Upper lobe of left lung (tissue), 6 donors: Measurements from ENCODE around the gene CNIH2. TPM values are rescaled to one million over a fixed set of nuclear protein-coding genes. Genes with fewer than 3 reads are reported as not detected.
A peak's percentile ranks its signal among the peaks of the same experiment; 100 is the strongest.
"Not testable (repeated sequence)": the region's sequence is repeated elsewhere in the genome, so short reads cannot be mapped to it uniquely, and the experiment has no call there.

ENCODE experiments used
- ATAC-seq, 2 donors: fragments of 200-7000 bp; cut with Tn5 transposase; one replicate each; pipeline ENCODE4 v1.9.1; 2022; ENCODE audit warnings: mild to moderate bottlenecking in 2 of 2, moderate library complexity in 2 of 2; ENCODE audit not compliant: low FRiP score in 2 of 2
- DNase-seq, 2 donors: peaks; one replicate each; pipeline ENCODE4 v3.0.0-alpha.2; 2019 to 2020
- H3K27ac ChIP-seq, 4 donors: fragments of 200-600 bp; sonication (generic); one replicate each; pipeline ENCODE4 v1.5.1; 2016 to 2019
- H3K27me3 ChIP-seq, 4 donors: fragments of 200-600 bp; sonication (generic); one replicate each; pipeline ENCODE4 v1.5.1; 2017 to 2019
- H3K36me3 ChIP-seq, 4 donors: fragments of 200-600 bp; sonication (generic); one replicate each; pipeline ENCODE4 v1.5.1; 2016 to 2019
- H3K4me1 ChIP-seq, 4 donors: fragments of 200-600 bp; sonication (generic); one replicate each; pipeline ENCODE4 v1.5.1; 2018 to 2019
- H3K4me3 ChIP-seq, 4 donors: fragments of 200-600 bp; sonication (generic); one replicate each; pipeline ENCODE4 v1.5.1; 2017 to 2019; ENCODE audit warnings: mild to moderate bottlenecking in 2 of 4, moderate library complexity in 1 of 4
- H3K9me3 ChIP-seq, 4 donors: fragments of 200-600 bp; sonication (generic); one replicate each; pipeline ENCODE4 v1.5.1; 2018 to 2019
- EP300 ChIP-seq, 4 donors: sonication (generic); formaldehyde crosslinking; IDR thresholded peaks; one replicate each; pipeline ENCODE4 v1.5.1; 2017; ENCODE audit warnings: antibody characterized with exemption in 4 of 4, control low read depth in 2 of 4
- POLR2A ChIP-seq, 4 donors: fragments of 450-650 bp; IDR thresholded peaks; one replicate each; pipeline ENCODE4 v1.5.1; 2016 to 2017; ENCODE audit warnings: antibody characterized with exemption in 4 of 4, mild to moderate bottlenecking in 2 of 4
- POLR2AphosphoS5 ChIP-seq, 2 donors: sonication (generic); formaldehyde crosslinking; IDR thresholded peaks; one replicate each; pipeline ENCODE4 v1.5.1; 2017; ENCODE audit warnings: antibody characterized with exemption in 2 of 2
- WGBS, 2 donors: methylation state at CpG; one replicate each; pipeline ENCODE4 v1.1.5; 2017 to 2018; 5-methylcytosine and 5-hydroxymethylcytosine counted together
- total RNA-seq, 6 donors: library from RNA; depleted of rRNA in 4 of 6; stranded (reverse); fragments of >200 nt in 4 of 6; gene quantifications; one replicate each; pipeline versions ENCODE4 v1.1.0 to v1.2.1, GENCODE V29; 2016 to 2021
- TF ChIP-seq, protein P1 (sequence below), 6 experiments: fragments of 450-650 bp in 4 of 6; fragments of 200-600 bp in 2 of 6; sonication (generic) in 2 of 6; IDR thresholded peaks; one replicate each; pipeline ENCODE4 v1.5.1; 2016 to 2019; ENCODE audit warnings: antibody characterized with exemption in 6 of 6
- donor health status: DM: no; HTN: no; CAD: no; lungs with moderate emphysema.
- donor health status: DM: no; HTN: yes; CAD: no; lungs with severe emphysema.

CNIH2 gene
- total RNA-seq, 6 donors from 2014 or later, result 1.4 to 2.0 (median 1.6) TPM; not detected in 2

DNA sequence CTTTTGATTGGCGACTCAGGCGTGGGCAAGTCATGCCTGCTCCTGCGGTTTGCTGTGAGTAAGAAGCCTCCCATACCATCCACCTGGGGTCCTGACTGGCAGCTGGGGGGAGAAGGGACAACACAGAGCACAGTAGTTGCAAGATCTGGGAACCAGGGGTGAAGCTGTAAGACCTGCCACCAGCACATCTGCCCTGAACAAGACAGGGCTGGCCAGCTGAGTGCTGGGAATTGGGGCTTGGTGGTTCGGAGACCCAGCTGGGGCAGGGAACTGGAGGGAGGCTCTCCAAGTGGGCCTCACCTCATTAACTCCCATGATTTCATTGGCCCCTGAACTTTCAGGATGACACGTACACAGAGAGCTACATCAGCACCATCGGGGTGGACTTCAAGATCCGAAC is 6.2 kb upstream of the CNIH2 start:
- Histone ChIP-seq H3K9me3 (no peaks in the 10 kb centered on the region), H3K4me3 (no peak overlapping the region), H3K4me1 (peaks cover 22 to 33% (median 24%) of the 10 kb centered on the region in 4 donors), H3K36me3 (peaks cover 23 to 56% (median 52%) of the 10 kb centered on the region in 4 donors), H3K27ac (no peak overlapping the region), H3K27me3 (no peaks in the 10 kb centered on the region)
- TF ChIP-seq, protein P1, sequence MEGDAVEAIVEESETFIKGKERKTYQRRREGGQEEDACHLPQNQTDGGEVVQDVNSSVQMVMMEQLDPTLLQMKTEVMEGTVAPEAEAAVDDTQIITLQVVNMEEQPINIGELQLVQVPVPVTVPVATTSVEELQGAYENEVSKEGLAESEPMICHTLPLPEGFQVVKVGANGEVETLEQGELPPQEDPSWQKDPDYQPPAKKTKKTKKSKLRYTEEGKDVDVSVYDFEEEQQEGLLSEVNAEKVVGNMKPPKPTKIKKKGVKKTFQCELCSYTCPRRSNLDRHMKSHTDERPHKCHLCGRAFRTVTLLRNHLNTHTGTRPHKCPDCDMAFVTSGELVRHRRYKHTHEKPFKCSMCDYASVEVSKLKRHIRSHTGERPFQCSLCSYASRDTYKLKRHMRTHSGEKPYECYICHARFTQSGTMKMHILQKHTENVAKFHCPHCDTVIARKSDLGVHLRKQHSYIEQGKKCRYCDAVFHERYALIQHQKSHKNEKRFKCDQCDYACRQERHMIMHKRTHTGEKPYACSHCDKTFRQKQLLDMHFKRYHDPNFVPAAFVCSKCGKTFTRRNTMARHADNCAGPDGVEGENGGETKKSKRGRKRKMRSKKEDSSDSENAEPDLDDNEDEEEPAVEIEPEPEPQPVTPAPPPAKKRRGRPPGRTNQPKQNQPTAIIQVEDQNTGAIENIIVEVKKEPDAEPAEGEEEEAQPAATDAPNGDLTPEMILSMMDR (IDR thresholded peaks at IDR 0.05), result no peak
- TF ChIP-seq EP300 (IDR thresholded peaks at IDR 0.05) (no peak), POLR2AphosphoS5 (IDR thresholded peaks at IDR 0.05) (no peak), POLR2A (IDR thresholded peaks at IDR 0.05) (no peak)
- ATAC-seq (no peak), DNase-seq (no peak)
- WGBS, 2 donors, result 93 to 94% methylated on average over 3 to 7 of the region's 7 CpGs

DNA sequence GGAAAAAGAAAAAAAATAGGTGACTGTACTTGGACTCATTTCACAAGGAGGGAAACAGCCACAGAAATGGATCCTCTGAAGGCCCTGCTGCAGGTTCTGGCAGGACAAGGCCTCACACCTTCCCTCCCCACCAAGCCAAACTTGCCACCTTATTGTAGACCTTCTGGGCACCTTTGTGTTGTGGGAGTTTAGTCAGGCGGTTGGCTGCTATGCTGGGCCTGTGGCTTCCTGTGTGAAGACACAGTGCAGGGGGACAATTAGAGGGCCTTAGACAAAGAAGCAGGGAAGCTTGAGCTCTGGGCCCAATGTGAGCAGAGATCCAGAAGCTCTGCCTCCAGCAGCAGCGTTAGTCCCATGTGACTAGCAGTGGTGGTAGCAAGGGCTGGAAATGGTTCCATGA is 5.4 kb upstream of the CNIH2 start:
- TF ChIP-seq EP300 (IDR thresholded peaks at IDR 0.05), result no peak
- TF ChIP-seq, protein P1 (IDR thresholded peaks at IDR 0.05), result no peak
- no peak for TF ChIP-seq POLR2A (IDR thresholded peaks at IDR 0.05)
- TF ChIP-seq POLR2AphosphoS5 (IDR thresholded peaks at IDR 0.05), result no peak
- no peaks in the 10 kb centered on the region for H3K27me3 ChIP-seq
- peaks cover 23 to 60% (median 54%) of the 10 kb centered on the region in 4 donors for H3K36me3 ChIP-seq
- DNase-seq, result no peak
- no peak for ATAC-seq
- 78 to 83% methylated on average over 2 of the region's 2 CpGs for WGBS, 2 donors
- H3K4me3 ChIP-seq, result no peak overlapping the region
- no peaks in the 10 kb centered on the region for H3K9me3 ChIP-seq
- H3K27ac ChIP-seq, result no peak overlapping the region
- peaks cover 21 to 34% (median 24%) of the 10 kb centered on the region in 4 donors for H3K4me1 ChIP-seq

DNA sequence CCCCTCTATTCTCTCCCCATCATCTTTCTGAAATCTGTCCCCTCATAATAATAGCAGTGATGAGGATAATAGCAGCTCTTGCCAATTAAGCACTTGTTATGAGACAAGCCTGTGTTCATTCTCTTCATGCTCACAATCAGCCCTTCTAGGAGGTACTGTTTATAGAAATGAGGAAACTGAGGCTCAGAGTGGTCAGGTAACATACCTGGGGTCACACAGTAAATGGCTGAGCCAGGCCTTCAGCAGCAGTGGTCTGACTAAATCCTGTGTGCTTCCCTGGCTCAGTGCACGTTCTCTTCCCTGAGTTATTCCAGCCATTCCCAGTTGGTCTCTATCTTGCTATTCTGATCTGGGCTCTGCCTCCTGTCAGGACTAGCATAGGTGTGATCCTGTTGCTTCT is 3.8 kb upstream of the CNIH2 start:
- no peak for TF ChIP-seq EP300 (IDR thresholded peaks at IDR 0.05)
- TF ChIP-seq, protein P1 (IDR thresholded peaks at IDR 0.05), result no peak
- no peak for TF ChIP-seq POLR2AphosphoS5 (IDR thresholded peaks at IDR 0.05)
- TF ChIP-seq POLR2A (IDR thresholded peaks at IDR 0.05), result no peak
- no peaks in the 10 kb centered on the region for H3K9me3 ChIP-seq
- ATAC-seq (no peak), DNase-seq (no peak)
- no peak overlapping the region for H3K4me3 ChIP-seq
- H3K27ac ChIP-seq, result no peak overlapping the region
- 67 to 77% methylated on average over 1 of the region's 1 CpG for WGBS, 2 donors
- peaks cover 26 to 44% (median 30%) of the 10 kb centered on the region in 4 donors for H3K4me1 ChIP-seq
- H3K36me3 ChIP-seq, result peaks cover 23 to 60% (median 54%) of the 10 kb centered on the region in 4 donors
- no peaks in the 10 kb centered on the region for H3K27me3 ChIP-seq

DNA sequence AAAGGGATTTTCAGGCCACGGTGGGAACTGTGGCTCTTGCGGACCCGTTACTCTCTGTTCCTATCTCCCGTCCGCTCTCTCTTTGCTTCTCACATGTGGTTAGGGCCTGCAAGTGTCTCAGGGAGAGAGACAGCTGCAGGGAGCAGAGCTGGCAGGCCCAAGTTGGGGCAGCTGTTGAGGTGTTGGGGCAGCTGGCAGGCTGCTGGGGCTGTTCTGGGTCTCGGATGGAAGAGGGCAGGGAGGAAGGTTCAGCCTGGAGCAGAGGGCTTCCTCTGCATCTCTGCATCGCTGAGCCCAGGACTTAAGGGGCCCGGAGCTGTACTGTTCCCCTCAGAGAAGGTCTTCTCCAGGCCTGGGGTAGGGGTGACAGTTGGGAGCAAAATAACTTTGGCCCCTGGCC is 2.6 kb upstream of the CNIH2 start:
- H3K27me3 ChIP-seq, result no peaks in the 10 kb centered on the region
- DNase-seq (no peak), ATAC-seq (no peak)
- 86 to 95% methylated on average over 7 to 8 of the region's 8 CpGs for WGBS, 2 donors
- H3K36me3 ChIP-seq, result peaks cover 23 to 60% (median 54%) of the 10 kb centered on the region in 4 donors
- no peak overlapping the region for H3K27ac ChIP-seq
- no peak overlapping the region for H3K4me3 ChIP-seq
- no peak for TF ChIP-seq EP300 (IDR thresholded peaks at IDR 0.05)
- TF ChIP-seq POLR2AphosphoS5 (IDR thresholded peaks at IDR 0.05), result no peak
- TF ChIP-seq POLR2A (IDR thresholded peaks at IDR 0.05), result no peak
- TF ChIP-seq, protein P1 (IDR thresholded peaks at IDR 0.05), result no peak
- peaks cover 14 to 32% (median 19%) of the 10 kb centered on the region in 4 donors for H3K4me1 ChIP-seq
- no peaks in the 10 kb centered on the region for H3K9me3 ChIP-seq

DNA sequence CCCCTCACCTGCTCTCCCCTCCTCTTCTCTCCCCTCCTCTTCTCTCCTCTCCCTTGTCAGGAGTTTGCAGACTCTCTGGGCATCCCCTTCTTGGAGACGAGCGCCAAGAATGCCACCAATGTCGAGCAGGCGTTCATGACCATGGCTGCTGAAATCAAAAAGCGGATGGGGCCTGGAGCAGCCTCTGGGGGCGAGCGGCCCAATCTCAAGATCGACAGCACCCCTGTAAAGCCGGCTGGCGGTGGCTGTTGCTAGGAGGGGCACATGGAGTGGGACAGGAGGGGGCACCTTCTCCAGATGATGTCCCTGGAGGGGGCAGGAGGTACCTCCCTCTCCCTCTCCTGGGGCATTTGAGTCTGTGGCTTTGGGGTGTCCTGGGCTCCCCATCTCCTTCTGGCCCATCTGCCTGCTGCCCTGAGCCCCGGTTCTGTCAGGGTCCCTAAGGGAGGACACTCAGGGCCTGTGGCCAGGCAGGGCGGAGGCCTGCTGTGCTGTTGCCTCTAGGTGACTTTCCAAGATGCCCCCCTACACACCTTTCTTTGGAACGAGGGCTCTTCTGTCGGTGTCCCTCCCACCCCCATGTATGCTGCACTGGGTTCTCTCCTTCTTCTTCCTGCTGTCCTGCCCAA is 1.9 kb upstream of the CNIH2 start:
- ATAC-seq (no peak), DNase-seq (peak in 1 of 2 donors; percentile 49)
- Histone ChIP-seq H3K4me3 (no peak overlapping the region), H3K27me3 (no peaks in the 10 kb centered on the region), H3K36me3 (peaks cover 23 to 57% (median 54%) of the 10 kb centered on the region in 4 donors), H3K27ac (no peak overlapping the region), H3K9me3 (no peaks in the 10 kb centered on the region), H3K4me1 (peaks cover 12 to 26% (median 14%) of the 10 kb centered on the region in 4 donors)
- no peak for TF ChIP-seq EP300 (IDR thresholded peaks at IDR 0.05)
- TF ChIP-seq, protein P1 (IDR thresholded peaks at IDR 0.05), result no peak
- 93 to 97% methylated on average over 14 of the region's 14 CpGs for WGBS, 2 donors

DNA sequence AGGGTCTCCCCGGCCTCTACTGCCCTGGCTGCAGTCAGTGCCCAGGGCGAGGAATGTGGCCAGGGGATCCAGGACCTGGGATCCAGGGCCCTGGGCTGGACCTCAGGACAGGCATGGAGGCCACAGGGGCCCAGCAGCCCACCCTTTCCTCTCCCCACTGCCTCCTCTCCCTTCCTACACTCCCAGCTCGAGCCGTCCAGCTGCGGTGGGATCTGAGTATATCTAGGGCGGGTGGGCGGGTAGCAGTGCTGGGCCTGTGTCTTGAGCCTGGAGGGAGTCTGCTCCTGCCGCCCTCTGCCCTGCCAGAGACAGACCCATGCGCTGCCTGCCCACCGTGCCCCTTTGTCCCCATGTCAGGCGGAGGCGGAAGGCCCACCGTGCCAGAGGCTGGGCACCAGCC is 1.4 kb upstream of the CNIH2 start:
- DNase-seq, H3K9me3 ChIP-seq, ATAC-seq, H3K27ac ChIP-seq, H3K4me3 ChIP-seq, H3K27me3 ChIP-seq: not testable (repeated sequence)
- 67 to 77% methylated on average over 6 to 9 of the region's 13 CpGs for WGBS, 2 donors
- H3K4me1 ChIP-seq, result peaks cover 12 to 22% (median 13%) of the 10 kb centered on the region in 4 donors
- peaks cover 23 to 55% (median 53%) of the 10 kb centered on the region in 4 donors for H3K36me3 ChIP-seq

DNA sequence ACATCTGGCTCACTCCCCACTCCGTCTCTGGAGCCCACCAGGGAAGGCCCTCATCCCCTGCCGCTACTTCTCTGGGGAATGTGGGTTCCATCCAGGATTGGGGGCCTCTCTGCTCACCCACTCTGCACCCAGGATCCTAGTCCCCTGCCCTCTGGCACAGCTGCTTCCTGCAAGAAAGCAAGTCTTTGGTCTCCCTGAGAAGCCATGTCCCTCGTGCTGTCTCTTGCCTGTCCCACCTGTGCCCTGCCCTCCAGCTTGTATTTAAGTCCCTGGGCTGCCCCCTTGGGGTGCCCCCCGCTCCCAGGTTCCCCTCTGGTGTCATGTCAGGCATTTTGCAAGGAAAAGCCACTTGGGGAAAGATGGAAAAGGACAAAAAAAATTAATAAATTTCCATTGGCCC is 911 bp upstream of the CNIH2 start:
- H3K9me3 ChIP-seq, DNase-seq, ATAC-seq, H3K4me3 ChIP-seq, H3K27me3 ChIP-seq, H3K27ac ChIP-seq: not testable (repeated sequence)
- Histone ChIP-seq H3K4me1 (peaks cover 12 to 22% (median 14%) of the 10 kb centered on the region in 4 donors), H3K36me3 (peaks cover 20 to 51% (median 49%) of the 10 kb centered on the region in 4 donors)
- 61 to 66% methylated on average over 3 to 4 of the region's 4 CpGs for WGBS, 2 donors
